Stimulated activated CD8-positive, alpha-beta memory T cell treated with anti-CD3 and anti-CD28 coated beads, Interleukin-12 subunit alpha, Interleukin-12 subunit beta, amount 100 ng/mL, for 24 hours (primary cell): Measurements from ENCODE around the gene NTMT2.

Source experiments
- DNase-seq: peaks from one replicate; pipeline ENCODE4 v3.0.0-alpha.2; 2020; ENCODE audit errors: extremely low read depth

The NTMT2 gene

DNA sequence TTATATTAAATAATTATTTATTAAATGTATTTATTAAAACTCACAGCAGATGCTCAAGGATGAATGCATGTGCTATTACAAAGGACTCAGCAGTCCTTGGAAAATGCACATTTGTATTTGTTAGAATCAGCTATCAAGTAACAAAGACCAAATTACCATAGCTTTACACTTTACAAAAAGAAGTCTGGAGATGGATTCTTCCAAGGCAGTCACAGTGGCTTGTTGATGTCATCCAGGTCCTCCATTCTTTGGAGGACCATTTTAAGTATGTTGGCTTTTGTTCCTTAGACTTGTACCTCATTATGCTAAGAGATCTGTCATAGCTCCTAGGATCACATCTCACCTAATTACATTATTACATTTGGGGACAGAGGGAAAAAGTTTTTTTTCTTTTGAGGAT lies 63.4 kb downstream of the NTMT2 start:
- DNase-seq, result no peak

DNA sequence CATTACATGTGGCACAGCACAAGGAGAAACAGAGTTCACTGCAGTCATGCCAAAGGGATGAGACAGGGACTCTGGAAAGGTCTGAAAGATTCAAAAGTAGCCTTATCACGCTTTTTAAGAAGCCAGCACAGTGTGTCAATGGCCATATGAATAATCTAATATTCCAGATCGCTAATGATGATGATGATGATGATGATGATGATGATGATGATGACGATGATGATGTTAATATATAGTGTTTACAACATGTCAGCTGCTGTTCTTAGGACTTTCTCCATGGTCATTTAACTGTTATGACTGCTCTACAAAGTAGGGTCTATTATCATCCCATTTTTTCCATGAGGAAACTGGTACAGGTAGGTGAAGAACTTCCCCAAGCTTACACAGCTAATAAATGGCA lies 64.4 kb downstream of the NTMT2 start:
- DNase-seq, result no peak

- DNase-seq, result no peak
These were observed 67.8 kb downstream of the NTMT2 start for GRCh38 chr1:170213596-170213995.

GRCh38 chr1:170214117-170215032 lies 68.6 kb downstream of the NTMT2 start:
- DNase-seq, result no peak

- DNase-seq, result no peak
These were observed 69.5 kb downstream of the NTMT2 start for GRCh38 chr1:170215072-170215885.

DNA sequence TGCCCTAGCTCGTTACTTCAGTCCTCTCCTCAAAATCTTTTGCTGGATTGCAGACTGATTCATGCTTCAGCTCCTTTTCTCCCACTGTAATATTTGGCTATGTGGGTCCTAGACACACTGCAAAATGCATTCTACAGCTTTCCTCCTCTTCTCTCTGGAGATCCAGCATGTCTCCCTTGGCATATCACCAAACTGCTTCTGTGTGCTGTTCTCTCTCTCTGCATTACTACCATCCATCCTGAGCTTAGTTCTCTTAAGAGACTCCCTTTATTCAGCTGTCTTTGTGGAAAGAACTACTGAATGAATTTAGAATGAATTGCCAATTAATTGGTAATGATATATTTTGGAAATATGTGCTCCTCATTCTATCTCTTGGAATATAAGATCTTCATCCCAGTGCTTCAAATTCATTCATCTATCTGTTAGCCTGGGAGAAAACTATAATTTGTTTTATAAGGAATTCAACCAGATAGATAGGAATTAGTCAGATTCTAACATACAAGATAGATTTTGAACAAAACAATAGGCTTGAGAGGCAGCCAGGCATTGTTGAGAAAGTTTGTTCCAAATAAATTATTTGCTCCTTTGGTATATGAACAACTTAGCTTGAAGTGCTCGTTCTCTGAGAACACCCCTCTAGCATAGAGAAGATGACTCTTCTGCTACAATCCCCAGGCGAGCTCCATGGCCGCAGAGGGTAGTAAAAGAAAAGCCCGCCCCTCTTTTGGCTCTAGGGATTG lies 71.9 kb downstream of the NTMT2 start:
- no peak for DNase-seq

- DNase-seq, result no peak
These were observed 72.5 kb downstream of the NTMT2 start for GRCh38 chr1:170218257-170218650.
